GM13976 (cell line): ENCODE data around the gene ITPRIPL2.

Experiments
- DNase-seq: peaks from one replicate; pipeline ENCODE4 v3.0.0; 2012; ENCODE audit warnings: low spot score
- CTCF ChIP-seq: IDR thresholded peaks from 2 replicates; pipeline ENCODE4 v1.5.1; 2012; ENCODE audit warnings: borderline replicate concordance, mild to moderate bottlenecking; ENCODE audit not compliant: insufficient read depth; ENCODE audit errors: extremely low read depth, missing control alignments, control extremely low read depth
- in situ Hi-C: fragments of 300-500 bp; cut with MboI; formaldehyde crosslinking; loops from one replicate; pipeline ENCODE4 v1.12.0; 2022; ENCODE audit warnings: low sequenced_read_pairs, mixed read lengths, inconsistent platforms; ENCODE audit not compliant: unreplicated experiment

The ITPRIPL2 gene

GRCh38 chr16:19148189-19148588 lies 34.4 kb downstream of the ITPRIPL2 start:
- no peak for TF ChIP-seq CTCF
- in situ Hi-C loops = no loop called here
- DNase-seq = no peak

- no peak for TF ChIP-seq CTCF
- DNase-seq = no peak
- in situ Hi-C loops = no loop called here
Measured at GRCh38 chr16:19151310-19151709, 37.5 kb downstream of the ITPRIPL2 start.

- in situ Hi-C loops = no loop called here
- DNase-seq = no peak
- no peak for TF ChIP-seq CTCF
Measured at GRCh38 chr16:19152042-19152441, 38.3 kb downstream of the ITPRIPL2 start.

DNA sequence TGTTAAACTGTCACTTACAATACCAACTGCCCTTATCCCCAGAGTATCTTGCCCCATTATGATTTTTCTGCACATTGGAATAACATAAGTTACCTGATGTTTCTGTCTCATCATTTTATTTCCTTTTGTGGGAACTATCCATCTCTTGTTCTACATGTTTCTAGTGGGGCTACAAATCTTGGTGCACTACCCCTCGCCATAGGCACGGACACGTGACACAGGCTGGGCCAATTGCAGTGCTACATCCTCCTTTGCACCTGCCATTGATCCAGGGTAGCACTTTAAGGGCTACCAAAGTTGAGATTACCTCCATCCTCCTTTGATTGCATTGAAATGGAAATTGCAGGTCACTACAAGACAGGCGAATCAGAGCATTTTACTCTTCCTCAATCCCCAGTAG lies 40.1 kb downstream of the ITPRIPL2 start:
- in situ Hi-C loops = no loop called here
- DNase-seq = no peak
- no peak for TF ChIP-seq CTCF

- in situ Hi-C loops = no loop called here
- TF ChIP-seq CTCF = no peak
- DNase-seq = no peak
Measured at GRCh38 chr16:19162085-19162484, 48.3 kb downstream of the ITPRIPL2 start.

- no peak for TF ChIP-seq CTCF
- in situ Hi-C loops = no loop called here
- DNase-seq = no peak
Measured at GRCh38 chr16:19163215-19163614, 49.5 kb downstream of the ITPRIPL2 start.

DNA sequence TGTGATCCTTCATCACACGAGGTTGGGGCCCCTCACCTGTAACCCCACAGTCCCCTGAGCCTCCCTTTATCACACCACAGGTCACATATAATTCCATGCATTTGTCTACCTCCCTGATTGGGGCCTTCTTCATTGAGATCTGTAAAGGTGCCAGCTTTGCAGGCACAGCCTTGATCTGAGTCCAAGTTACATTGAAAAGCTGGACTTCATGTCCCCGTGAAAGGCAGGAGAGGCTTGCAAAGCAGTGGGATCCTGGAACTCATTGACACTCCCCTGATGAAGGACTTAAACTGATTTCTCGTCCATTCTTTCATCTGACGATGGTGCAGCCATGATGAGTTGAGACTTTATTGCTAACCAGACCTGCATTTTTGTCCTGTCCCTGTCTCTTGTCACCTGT lies 50.5 kb downstream of the ITPRIPL2 start:
- no peak for TF ChIP-seq CTCF
- in situ Hi-C loops = no loop called here
- DNase-seq = no peak
